HG03135 (cell line): ENCODE measurements around the gene TAS2R60.
"Not testable (repeated sequence)": the region's sequence is repeated elsewhere in the genome, so short reads cannot be mapped to it uniquely, and the experiment has no call there.

Source experiments
- ATAC-seq: cut with Tn5 transposase; IDR thresholded peaks from one replicate; pipeline ENCODE4 v1.9.1; 2021; ENCODE audit warnings: mild to moderate bottlenecking, moderate library complexity; ENCODE audit not compliant: unreplicated experiment

Gene TAS2R60

GRCh38 chr7:143467724-143468123 lies 24.5 kb downstream of the TAS2R60 start:
- ATAC-seq, result no peak

GRCh38 chr7:143472071-143472689 lies 28.9 kb downstream of the TAS2R60 start:
- ATAC-seq, result not testable (repeated sequence)

- no peak for ATAC-seq
Measured at GRCh38 chr7:143477501-143478150, 34.4 kb downstream of the TAS2R60 start, which contains the start of gene TAS2R41. Gene TAS2R41, plus strand, starts transcription at chr7:143477873. Its CDS starts 0 bp downstream, at chr7:143477873.

- no peak for ATAC-seq
Measured at GRCh38 chr7:143479055-143479766, 36.0 kb downstream of the TAS2R60 start.

GRCh38 chr7:143480501-143480900 lies 37.2 kb downstream of the TAS2R60 start:
- ATAC-seq, result no peak

- no peak for ATAC-seq
Measured at GRCh38 chr7:143484119-143484518, 40.9 kb downstream of the TAS2R60 start.

- no peak for ATAC-seq
Measured at GRCh38 chr7:143485094-143485493, 41.8 kb downstream of the TAS2R60 start.

GRCh38 chr7:143485500-143485899 lies 42.2 kb downstream of the TAS2R60 start:
- no peak for ATAC-seq

GRCh38 chr7:143486266-143486665 lies 43.0 kb downstream of the TAS2R60 start:
- not testable (repeated sequence) for ATAC-seq

GRCh38 chr7:143487061-143487460 lies 43.8 kb downstream of the TAS2R60 start:
- ATAC-seq, result no peak

- ATAC-seq, result peak; percentile 56
Measured at GRCh38 chr7:143487566-143487965, 44.3 kb downstream of the TAS2R60 start.

- no peak for ATAC-seq
Measured at GRCh38 chr7:143490717-143491306, 47.6 kb downstream of the TAS2R60 start.

GRCh38 chr7:143492043-143492471 lies 48.8 kb downstream of the TAS2R60 start:
- ATAC-seq, result no peak

- no peak for ATAC-seq
Measured at GRCh38 chr7:143492799-143493739, 49.8 kb downstream of the TAS2R60 start.

GRCh38 chr7:143493751-143494150 lies 50.5 kb downstream of the TAS2R60 start:
- no peak for ATAC-seq
